ENCODE results near the gene MOXD1.

The MOXD1 gene

GRCh38 chr6:132399376-132400074, 1.8 kb downstream of the MOXD1 start:
- DNase-seq (ENCODE audit: low spot score): no peak

- no peak for DNase-seq (ENCODE audit: low spot score)
Observed at GRCh38 chr6:132395015-132395597, 6.2 kb downstream of the MOXD1 start.

- DNase-seq (ENCODE audit: low spot score): no peak
Observed at GRCh38 chr6:132392792-132393191, 8.5 kb downstream of the MOXD1 start.

DNA sequence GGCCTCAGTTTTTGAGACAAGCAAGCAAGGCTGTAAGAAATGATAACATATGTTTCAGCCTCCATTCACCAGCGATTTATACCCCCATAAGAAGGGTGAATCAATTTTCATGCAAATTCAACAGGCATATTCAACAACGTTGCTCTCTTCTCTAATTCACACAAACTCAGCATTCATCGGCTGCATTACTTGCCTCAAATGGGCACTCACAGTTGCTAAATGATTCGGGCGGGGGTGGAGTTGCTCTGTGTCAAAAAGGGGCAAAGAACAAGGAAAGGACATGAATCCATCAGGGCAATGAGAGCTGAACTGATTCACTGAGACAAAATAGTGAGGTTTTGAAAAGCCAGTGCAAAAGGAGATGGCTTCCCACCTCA, 9.0 kb downstream of the MOXD1 start:
- DNase-seq (ENCODE audit: low spot score): no peak

GRCh38 chr6:132391391-132392269, 9.6 kb downstream of the MOXD1 start:
- no peak for DNase-seq (ENCODE audit: low spot score)

GRCh38 chr6:132390451-132390850, 10.8 kb downstream of the MOXD1 start:
- no peak for DNase-seq (ENCODE audit: low spot score)

GRCh38 chr6:132390017-132390416, 11.3 kb downstream of the MOXD1 start:
- DNase-seq (ENCODE audit: low spot score): no peak

DNA sequence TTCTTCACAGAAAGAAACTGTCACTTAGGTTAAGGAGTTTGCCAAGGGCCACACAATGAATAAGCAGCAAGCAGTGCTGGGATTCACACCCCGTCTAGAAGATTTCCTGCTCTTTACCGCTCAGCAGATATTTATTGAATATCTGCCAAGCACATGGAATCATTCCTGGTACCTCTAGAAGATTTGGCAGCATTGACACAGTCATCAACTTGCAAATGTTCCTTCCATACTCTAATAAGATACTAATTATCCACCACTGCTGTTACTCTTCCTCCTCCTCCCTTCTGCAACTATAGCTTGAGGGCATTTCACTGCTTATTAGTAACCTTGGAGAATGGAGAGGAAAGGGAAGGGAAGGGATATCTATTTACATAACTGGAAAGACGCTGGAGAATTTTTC, 13.0 kb downstream of the MOXD1 start:
- DNase-seq (ENCODE audit: low spot score): no peak

DNA sequence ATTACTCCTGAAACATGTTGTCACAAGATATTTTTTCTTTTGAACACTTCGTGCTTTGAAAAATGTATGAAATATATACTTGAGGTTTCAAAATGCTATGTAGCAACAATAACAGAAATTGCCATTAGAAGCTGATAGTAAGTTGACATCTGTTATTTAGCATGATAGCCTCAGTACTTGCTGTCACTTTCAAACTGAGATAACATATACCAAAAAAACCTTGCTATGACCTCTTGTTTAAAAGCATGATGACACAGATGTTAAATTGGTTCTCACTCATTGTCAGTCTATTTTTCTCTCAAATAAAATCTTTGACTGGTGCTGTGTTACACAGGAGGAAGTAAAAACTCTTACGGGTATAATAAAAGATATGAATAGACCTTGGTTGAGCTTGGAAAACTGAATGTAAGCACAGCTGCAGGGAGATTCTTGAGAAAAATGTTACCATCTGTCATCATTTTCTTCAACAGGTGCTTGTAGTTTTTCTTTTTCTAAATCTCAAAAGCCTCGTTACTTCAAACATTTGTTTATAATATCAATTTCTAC, 18.6 kb downstream of the MOXD1 start:
- DNase-seq (ENCODE audit: low spot score): no peak

DNA sequence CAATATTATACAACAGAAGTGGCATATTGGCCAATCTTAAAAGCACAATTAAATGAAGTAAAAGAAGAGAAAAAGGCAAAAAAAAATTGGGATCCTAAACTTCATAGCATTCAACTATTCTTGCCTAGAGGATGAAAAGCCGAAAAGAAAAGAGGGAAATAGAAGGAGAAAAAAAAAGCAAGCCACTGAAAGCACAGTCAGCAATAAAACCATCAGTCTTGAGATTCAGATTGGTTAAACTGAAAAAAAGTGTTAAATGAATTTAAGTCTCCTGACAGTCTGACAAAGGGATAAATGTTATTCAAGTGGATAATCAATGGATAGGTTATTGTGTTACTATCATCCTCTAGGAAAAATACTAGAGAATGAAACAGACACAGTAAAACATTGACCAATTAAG, 19.9 kb downstream of the MOXD1 start:
- no peak for DNase-seq (ENCODE audit: low spot score)

DNA sequence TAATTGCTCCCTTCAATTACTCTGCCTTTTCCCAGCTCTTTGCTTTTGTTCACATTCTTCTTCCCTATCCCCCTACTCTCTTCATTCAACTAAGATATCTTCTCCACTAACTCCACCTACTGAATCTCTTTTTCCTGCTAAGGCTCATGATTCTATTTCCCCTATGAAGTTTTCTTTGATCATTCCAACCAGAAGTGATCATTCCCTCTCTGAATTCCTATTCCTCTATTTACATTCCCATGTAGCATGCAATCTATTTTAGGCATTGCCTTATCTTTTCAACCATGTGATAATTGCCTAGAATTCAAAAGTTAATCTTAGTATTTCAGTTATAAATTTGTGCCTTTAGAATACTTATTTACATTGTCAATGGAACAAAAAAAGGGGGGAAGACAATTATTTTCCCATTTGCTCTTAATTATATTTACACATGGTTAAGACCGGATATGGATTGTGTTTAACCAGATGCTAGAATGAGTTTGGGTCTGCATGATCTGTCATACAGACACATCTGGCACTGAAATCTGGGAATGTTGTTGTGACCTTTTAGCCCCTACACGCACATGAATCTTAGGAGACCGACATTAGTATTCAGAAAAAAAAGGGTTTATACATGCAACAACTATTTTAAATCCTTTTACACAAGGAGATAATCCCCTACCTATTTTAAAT, 20.8 kb downstream of the MOXD1 start:
- DNase-seq (ENCODE audit: low spot score): no peak

- DNase-seq (ENCODE audit: low spot score): no peak
Observed at GRCh38 chr6:132369526-132369925, 31.7 kb downstream of the MOXD1 start.

- no peak for DNase-seq (ENCODE audit: low spot score)
Observed at GRCh38 chr6:132368916-132369481, 32.3 kb downstream of the MOXD1 start.

- DNase-seq (ENCODE audit: low spot score): no peak
Observed at GRCh38 chr6:132365281-132365907, 35.9 kb downstream of the MOXD1 start.

DNA sequence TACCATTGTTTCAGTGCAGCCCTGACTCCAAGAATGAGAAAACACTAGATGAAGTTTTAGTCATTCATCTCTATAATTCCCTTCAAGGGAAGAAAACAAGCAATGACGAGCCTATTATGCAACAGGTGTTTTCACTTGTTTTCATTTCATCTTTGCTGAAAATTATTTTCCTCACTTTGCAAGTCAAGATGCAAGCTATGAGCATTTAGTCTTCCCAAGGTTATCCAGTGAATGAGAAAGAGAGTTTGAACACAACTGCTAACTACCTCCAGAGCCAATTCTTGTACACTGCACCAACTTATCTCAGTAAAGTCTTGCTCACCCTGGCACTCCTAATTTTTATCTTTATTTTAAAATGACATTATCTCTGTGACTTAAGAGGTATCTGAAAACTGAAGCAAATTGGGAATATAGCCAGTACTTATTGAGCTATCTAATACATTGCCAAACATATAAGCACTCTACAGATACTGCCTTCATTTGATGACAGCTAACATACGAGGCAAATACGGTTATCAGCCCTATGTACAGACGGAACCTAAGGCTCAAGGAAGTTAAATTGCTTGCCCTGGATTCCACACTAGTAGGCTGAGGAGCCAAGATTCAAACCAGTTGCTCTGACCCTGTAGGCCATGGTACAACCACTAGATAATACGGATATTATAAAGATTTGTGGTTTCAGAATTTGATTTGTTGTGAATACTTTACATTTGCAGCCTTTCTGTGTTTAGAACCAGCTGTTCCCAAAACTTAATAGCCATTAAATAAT, 36.8 kb downstream of the MOXD1 start:
- no peak for DNase-seq (ENCODE audit: low spot score)

GRCh38 chr6:132362442-132363185, 38.7 kb downstream of the MOXD1 start:
- no peak for DNase-seq (ENCODE audit: low spot score)

GRCh38 chr6:132361101-132361500, 40.2 kb downstream of the MOXD1 start:
- DNase-seq (ENCODE audit: low spot score): no peak

GRCh38 chr6:132359886-132360285, 41.4 kb downstream of the MOXD1 start:
- DNase-seq (ENCODE audit: low spot score): no peak

DNA sequence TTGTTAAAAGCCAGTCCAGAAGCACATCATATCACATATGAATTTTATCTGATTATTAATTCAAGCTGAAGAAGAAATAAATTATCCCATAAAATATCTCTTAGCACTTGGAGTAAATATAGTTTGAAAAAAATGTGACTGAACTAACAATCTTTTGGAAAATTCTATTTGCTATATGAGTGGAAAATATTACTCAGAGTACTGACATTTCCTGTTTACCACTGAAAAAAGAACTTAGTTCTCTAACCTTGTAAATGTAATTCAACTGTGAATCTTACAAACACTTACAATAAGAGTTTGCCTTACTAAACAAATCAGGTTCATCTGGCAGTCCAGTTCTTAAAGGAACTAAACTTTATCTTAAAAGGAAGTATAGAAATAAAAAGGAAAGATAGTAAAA, 44.2 kb downstream of the MOXD1 start:
- no peak for DNase-seq (ENCODE audit: low spot score)
